ENCODE measurements around the gene CSF3R.

Gene CSF3R

DNA sequence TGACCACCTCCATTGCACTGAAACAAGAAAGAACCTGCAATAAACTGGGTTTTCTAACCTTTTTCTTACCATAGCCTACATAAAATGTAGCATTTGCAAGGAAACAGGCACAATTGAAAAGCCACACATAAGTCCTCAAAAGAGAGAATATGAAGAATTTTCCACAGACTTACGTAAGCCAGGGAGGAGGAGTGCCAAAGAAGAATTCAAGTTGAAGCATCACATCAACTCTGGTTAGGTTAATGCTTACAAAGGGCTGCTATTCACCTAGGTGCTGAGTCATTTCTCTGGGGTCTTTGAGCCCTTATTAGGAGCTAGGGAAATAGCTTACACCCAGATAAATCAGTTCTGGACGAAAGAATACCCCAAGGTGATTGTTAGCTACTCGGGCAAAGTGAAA is 42.1 kb downstream of the CSF3R start:
- DNase-seq = no peak
- in situ Hi-C loops (cut with MboI; ENCODE audit: low pct_unique_long_range_greater_than_20kb, low sequenced_read_pairs) = no loop called here

DNA sequence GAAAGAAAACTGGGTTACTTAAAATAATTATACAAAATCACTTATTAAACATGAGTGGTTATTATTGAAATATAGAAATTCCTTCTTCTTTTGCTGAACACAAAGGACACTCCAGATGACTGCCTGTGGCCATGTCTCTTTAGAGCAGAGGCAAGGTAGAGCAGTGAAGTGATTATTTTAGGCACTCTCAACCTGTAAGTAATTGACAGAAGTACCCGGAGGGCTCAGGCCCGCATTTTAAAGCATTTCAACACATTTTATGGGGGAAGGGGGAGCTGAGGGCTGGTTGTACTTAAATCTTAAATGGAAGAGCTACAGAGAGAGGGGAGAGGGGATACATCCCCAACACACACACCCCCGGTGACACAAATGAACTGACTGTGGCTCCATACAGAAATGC is 42.7 kb downstream of the CSF3R start:
- in situ Hi-C loops (cut with MboI; ENCODE audit: low pct_unique_long_range_greater_than_20kb, low sequenced_read_pairs) = no loop called here
- no peak for DNase-seq

DNA sequence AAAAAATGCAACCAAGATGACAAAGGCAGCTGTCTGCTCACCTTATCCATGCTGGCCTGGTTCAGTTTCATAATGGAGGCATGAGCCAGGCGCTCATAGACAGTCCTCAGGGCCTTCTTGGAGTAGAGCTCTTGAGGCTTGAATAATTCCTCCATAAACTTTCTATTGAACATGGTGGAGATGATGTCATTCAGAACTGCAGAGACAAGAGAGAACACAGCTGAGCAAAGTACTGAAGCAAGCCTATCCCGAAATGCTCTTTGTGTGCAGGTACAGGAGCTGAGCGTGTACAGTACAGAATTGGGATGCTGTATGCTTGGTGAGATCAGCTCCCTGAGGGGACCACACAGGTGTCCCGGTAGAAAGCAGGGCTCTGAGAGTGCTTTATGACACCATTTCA is 44.0 kb downstream of the CSF3R start:
- in situ Hi-C loops (cut with MboI; ENCODE audit: low pct_unique_long_range_greater_than_20kb, low sequenced_read_pairs) = no loop called here
- DNase-seq = no peak

DNA sequence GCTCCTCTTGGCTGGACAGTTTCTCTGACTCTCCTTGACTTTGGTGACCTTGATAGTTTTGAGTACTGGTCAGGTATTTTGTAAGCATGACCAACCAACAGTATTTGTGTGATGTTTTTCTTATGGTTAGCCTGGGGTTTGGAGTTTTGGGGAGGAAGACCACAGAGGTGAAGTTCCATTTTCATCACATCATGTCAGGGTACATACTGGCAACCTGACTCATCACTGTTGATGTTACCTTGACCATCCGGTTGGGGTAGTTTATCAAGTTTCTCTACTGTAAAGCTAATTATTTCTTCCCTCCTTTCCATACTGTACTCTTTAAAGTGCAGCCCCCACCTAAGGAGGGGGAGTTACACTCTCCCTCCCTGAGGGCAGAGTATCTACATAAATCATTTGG is 45.9 kb downstream of the CSF3R start:
- in situ Hi-C loops (cut with MboI; ENCODE audit: low pct_unique_long_range_greater_than_20kb, low sequenced_read_pairs) = no loop called here
- DNase-seq = no peak

DNA sequence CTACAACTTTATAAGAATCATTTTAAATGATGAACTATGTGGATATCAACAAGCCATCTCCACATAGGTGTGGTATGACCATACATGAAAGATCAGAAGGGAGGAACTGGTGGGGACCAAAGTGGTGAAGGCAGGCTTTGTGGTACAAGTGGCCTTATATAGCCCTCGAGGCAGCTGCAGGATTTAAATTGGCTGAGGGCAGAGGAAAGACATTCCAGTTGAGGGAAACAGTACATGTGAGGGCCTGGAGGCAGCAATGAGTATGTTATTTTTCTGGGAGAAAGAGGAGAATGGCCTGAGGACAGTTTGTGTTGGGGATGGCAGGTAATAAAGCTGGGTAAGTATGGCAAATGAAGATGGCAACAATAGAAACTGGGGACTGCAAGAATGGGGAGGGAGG is 49.6 kb downstream of the CSF3R start:
- DNase-seq = no peak
- in situ Hi-C loops (cut with MboI; ENCODE audit: low pct_unique_long_range_greater_than_20kb, low sequenced_read_pairs) = no loop called here

DNA sequence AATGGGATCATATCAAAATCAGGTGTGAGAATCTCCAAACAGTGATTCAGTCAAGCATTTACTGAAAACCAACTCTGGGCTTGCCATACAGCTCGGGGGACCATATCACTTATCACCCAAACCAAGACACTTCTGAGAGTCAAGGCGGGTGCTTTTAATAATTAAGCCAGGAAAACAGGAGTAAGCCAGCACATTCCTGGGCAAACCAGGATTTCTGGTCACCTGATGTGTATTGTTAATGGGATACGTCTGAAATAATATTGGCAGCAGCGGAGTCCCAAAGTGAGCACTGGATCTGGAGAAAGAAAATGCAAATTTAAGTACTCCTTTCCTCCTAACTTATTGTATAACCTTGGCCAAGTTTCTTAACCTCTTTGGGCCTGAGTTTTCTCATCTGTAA is 50.1 kb downstream of the CSF3R start:
- DNase-seq = no peak
- in situ Hi-C loops (cut with MboI; ENCODE audit: low pct_unique_long_range_greater_than_20kb, low sequenced_read_pairs) = no loop called here

DNA sequence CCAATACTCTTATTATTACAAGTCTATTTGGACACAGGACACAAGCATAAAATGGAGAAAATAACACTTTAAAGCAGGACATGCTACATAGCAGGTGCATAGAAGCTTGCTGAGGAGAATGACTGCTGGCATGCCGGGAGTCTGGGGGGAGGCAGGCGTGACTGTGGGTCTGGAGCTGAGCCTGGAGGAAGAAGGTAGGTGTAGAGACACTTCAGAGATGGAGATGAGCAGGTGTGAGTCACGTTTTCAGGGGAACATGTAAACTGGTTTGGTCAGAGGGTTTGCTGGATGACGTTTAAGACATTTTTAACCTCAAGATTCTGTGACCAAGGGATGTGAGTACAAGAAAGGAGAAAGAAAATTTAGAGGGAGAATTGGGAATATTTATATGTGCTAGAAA is 56.9 kb downstream of the CSF3R start:
- no peak for DNase-seq
- in situ Hi-C loops (cut with MboI; ENCODE audit: low pct_unique_long_range_greater_than_20kb, low sequenced_read_pairs) = no loop called here

DNA sequence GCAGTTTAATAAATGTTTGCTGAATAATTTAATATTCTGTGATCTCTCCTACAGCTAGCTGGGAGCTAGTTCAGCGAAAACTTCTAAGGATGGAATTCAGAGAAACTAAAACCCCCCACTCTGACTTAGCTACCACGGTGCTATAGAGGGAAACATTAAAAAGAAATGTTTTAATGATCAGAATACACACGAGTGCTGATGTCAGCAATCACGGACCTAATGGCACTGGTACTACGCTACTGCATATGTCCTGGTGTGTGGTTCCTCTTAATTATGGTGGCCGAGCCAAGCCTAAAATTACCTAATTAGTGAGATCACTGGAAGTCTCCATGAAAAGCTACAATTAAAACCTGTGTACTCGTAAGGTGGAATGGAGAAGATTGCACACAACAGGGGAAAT is 61.1 kb downstream of the CSF3R start:
- in situ Hi-C loops (cut with MboI; ENCODE audit: low pct_unique_long_range_greater_than_20kb, low sequenced_read_pairs) = no loop called here
- no peak for DNase-seq

DNA sequence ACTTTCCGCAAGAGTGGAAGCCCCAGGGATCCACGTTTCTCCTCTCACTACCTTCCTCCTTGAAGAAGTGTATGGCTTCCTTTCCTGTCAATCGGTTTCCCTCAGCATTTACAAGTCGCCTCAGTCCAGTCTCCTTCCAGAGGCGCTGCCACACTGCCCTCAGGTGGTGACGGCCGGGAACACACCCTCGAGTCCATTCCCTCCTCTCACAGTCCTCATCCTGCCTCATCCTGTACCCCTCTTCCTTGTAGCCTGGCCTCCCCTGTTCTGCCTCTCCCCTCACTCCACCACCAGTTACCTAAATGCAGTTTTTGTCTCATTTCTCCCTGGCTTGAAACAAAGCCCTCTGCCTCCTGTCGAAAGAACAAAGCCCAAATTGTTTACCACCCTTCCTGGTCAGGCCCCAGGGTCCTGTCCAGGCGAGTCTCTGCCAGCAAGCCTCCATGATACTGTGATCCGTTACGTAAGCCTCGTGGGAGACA is 61.8 kb downstream of the CSF3R start:
- in situ Hi-C loops (cut with MboI; ENCODE audit: low pct_unique_long_range_greater_than_20kb, low sequenced_read_pairs) = no loop called here
- peak; percentile 95 for DNase-seq

DNA sequence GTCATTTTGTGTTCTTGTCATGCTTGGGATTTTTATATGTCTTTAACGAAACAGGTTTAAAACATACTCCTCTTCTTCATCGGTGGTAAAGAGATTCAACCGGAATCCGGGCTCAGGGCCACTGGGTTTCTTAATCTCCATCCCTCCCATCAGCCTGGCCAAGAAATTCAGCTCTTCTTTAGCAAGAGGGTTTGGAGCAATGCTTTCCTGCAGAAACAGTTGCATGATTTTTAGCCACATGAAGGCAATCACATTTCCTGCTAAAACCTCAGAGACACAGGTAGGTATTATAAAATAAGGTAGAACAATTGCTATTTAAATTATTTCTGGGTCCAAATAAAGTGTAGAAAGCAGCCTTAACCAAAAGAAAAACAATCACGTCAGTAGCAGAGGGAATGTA is 62.3 kb downstream of the CSF3R start:
- in situ Hi-C loops (cut with MboI; ENCODE audit: low pct_unique_long_range_greater_than_20kb, low sequenced_read_pairs) = no loop called here

DNA sequence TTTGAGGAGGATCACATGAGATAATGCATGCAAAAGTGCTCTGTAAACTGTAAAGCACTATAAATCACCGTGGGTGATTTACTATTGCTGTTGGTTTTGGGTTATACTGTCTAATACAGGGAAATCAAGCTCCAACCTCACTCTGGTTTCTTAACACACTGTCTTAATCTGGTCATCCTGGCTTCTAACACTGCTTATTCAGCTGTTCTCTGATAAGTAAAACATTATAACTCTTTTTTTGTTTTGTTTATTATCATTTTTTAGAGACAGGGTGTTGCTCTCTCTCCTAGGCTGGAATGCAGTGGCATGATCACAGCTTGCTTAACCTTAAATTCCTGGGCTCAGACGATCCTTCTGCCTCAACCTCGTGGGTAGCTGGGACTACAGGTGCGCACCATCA is 63.1 kb downstream of the CSF3R start:
- in situ Hi-C loops (cut with MboI; ENCODE audit: low pct_unique_long_range_greater_than_20kb, low sequenced_read_pairs) = no loop called here
- DNase-seq = no peak

More for the DNA sequence above, 62.3 kb downstream of the CSF3R start:
- DNase-seq = no peak

DNA sequence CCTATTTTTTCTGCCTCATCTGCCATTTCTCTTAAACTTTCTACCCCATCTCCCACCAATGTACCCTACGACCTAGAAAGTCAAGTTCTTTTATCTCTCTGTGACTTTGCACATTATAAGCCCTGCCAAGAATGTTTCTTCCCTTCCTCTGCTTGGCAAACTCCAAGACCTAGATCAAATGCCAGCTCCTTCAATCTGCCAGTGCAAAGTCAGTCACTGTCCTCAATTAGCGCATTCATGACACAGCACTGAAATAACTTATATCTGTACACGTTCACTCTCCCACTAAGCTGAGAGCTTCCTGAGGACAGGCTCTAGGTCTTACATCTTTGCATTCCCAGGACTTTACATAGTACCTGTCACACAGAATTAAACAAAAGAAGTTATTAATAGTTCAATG is 63.6 kb downstream of the CSF3R start:
- no peak for DNase-seq
- in situ Hi-C loops (cut with MboI; ENCODE audit: low pct_unique_long_range_greater_than_20kb, low sequenced_read_pairs) = no loop called here

DNA sequence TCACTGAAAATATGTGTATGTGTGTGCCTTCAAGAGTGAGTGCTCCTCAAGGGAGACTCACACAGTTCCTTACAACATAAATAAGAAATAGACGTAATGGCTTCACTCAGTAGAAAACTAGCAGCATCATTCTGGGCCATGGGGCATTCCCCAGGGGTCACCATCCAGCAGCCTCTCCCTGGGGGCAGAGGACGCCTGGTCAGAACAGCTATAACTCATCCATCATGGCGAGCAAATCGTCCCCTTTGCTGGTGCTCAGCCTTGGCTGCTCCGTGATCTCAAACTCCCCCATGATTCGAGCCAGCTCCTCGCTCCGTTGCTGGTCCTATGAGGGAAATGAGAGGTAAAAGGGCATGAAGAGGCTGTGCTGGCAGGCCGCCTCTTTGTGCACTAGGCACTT is 64.8 kb downstream of the CSF3R start:
- no peak for DNase-seq
- in situ Hi-C loops (cut with MboI; ENCODE audit: low pct_unique_long_range_greater_than_20kb, low sequenced_read_pairs) = no loop called here

Measured in KBM-7 (cell line).